Ascending aorta (tissue), 2 donors: ENCODE measurements around the gene HNRNPA0. TPM values are rescaled to one million over a fixed set of nuclear protein-coding genes. Genes with fewer than 3 reads are reported as not detected.
"Not testable (repeated sequence)": the region's sequence is repeated elsewhere in the genome, so short reads cannot be mapped to it uniquely, and the experiment has no call there.

Experiments
- DNase-seq, 2 donors: peaks; one replicate each; pipeline ENCODE4 v3.0.0-alpha.2; 2019; ENCODE audit warnings: low spot score in 2 of 2
- H3K27ac ChIP-seq, 2 donors: fragments of 200-600 bp; sonication (generic); one replicate each; pipeline ENCODE4 v1.5.1; 2016 to 2017; ENCODE audit warnings: mild to moderate bottlenecking in 1 of 2
- H3K27me3 ChIP-seq: fragments of 200-600 bp; sonication (generic); one replicate; pipeline ENCODE4 v1.5.1; 2017
- H3K36me3 ChIP-seq, 2 donors: fragments of 200-600 bp; sonication (generic); one replicate each; pipeline ENCODE4 v1.5.1; 2016
- H3K4me1 ChIP-seq, 2 donors: fragments of 200-600 bp; sonication (generic); one replicate each; pipeline ENCODE4 v1.5.1; 2016 to 2017; ENCODE audit warnings: mild to moderate bottlenecking in 1 of 2
- H3K4me3 ChIP-seq, 2 donors: fragments of 200-600 bp; sonication (generic); one replicate each; pipeline ENCODE4 v1.5.1; 2016 to 2017; ENCODE audit warnings: mild to moderate bottlenecking in 1 of 2
- H3K9me3 ChIP-seq, 2 donors: fragments of 200-600 bp; sonication (generic); one replicate each; pipeline ENCODE4 v1.5.1; 2016
- CTCF ChIP-seq, 3 experiments: fragments of 200-600 bp in 2 of 3; fragments of 450-650 bp in 1 of 3; sonication (generic) in 2 of 3; IDR thresholded peaks; one replicate each; pipeline ENCODE4 v1.5.1; 2016 to 2019; ENCODE audit warnings: antibody characterized with exemption in 3 of 3, mild to moderate bottlenecking in 1 of 3, moderate library complexity in 1 of 3
- intact Hi-C: fragments of 100-400 bp; cut with DNase I; formaldehyde crosslinking; loops from one replicate; pipeline ENCODE4 v1.15.1; 2023
- total RNA-seq: library from RNA; depleted of rRNA; stranded (reverse); fragments of >200 nt; gene quantifications from one replicate; pipeline ENCODE4 v1.1.0, GENCODE V29; 2016

Gene HNRNPA0
- total RNA-seq, 1 donor from 2014 or later, result 8.6 TPM

DNA sequence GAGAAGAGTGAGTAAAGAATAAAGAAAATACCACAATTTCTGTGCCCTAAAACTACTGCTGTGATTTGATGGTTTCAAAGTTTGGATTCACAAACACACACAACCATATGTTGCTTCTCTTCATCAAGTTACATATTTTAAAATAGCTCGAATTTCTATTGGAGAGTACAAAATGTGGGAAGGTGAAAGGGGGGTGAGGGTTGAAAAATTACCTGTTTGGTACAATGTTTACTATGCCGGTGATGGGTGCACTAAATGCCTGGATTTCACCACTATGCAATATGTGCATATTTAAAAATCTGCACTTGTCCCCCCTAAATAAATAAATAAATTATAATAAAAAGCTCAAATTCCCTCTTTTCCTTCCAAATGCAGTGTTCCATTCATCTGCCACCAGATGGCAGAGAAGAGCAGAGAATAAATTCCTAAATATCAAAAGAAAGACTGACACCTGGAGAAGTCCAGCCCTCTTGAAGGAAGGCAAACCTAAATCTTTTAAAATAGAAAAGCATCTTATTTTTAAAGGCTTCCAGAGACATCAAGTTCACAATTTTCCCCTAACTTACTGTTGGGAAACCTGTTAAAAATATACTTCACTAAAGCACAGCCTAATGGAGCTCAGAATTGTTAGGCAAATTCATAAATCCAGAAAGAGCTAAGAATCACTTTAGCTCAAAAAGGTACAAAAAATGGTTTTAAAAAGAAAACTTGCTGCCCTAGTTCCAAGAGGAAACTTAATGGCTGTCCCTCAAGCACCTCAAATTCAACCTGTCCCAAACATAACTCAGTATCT lies 24.8 kb upstream of the HNRNPA0 start:
- peak; percentile 73 to 86 (median 79) for TF ChIP-seq CTCF (IDR thresholded peaks at IDR 0.05)
- H3K27me3 ChIP-seq, result no peaks in the 10 kb centered on the region
- no peak overlapping the region for H3K4me3 ChIP-seq
- no peaks in the 10 kb centered on the region for H3K36me3 ChIP-seq
- DNase-seq, result no peak
- H3K4me1 ChIP-seq, result no peaks in the 10 kb centered on the region
- no peak overlapping the region for H3K27ac ChIP-seq
- H3K9me3 ChIP-seq, result no peaks in the 10 kb centered on the region
- intact Hi-C loops, result loop anchor here (1.0 kb wide), 1 partner anchor 43 kb away; no protein-coding TSS in a partner anchor

DNA sequence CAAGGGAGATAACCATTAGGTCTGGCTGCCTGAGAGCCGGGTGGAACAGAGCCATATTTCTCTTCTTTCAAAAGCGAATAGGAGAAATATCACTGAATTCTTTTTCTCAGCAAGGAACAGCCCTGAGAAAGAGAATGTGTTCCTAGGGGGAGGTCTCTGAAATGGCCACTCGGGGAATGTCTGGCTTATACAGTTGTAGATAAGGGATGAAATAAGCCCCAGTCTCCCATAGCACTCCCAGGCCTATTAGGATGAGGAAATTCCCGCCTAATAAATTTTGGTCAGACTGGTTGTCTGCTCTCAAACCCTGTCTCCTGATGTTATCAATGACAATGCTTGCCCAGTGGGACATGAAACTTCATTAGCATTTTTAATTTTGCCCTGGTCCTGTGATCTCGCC lies 13.8 kb upstream of the HNRNPA0 start:
- H3K36me3 ChIP-seq, H3K9me3 ChIP-seq, DNase-seq, H3K27ac ChIP-seq, H3K27me3 ChIP-seq, H3K4me3 ChIP-seq, H3K4me1 ChIP-seq, intact Hi-C loops: not testable (repeated sequence)

- Histone ChIP-seq H3K4me1 (peaks cover 0 to 5% of the 10 kb centered on the region in 2 donors), H3K27ac (peak overlapping the region in 1 of 2 donors; percentile 49), H3K4me3 (no peak overlapping the region), H3K27me3 (no peaks in the 10 kb centered on the region), H3K36me3 (no peaks in the 10 kb centered on the region), H3K9me3 (no peaks in the 10 kb centered on the region)
- intact Hi-C loops, result no loop called here
- TF ChIP-seq CTCF (IDR thresholded peaks at IDR 0.05), result no peak
- DNase-seq, result no peak
These were observed 7.4 kb upstream of the HNRNPA0 start for GRCh38 chr5:137761566-137761965.

DNA sequence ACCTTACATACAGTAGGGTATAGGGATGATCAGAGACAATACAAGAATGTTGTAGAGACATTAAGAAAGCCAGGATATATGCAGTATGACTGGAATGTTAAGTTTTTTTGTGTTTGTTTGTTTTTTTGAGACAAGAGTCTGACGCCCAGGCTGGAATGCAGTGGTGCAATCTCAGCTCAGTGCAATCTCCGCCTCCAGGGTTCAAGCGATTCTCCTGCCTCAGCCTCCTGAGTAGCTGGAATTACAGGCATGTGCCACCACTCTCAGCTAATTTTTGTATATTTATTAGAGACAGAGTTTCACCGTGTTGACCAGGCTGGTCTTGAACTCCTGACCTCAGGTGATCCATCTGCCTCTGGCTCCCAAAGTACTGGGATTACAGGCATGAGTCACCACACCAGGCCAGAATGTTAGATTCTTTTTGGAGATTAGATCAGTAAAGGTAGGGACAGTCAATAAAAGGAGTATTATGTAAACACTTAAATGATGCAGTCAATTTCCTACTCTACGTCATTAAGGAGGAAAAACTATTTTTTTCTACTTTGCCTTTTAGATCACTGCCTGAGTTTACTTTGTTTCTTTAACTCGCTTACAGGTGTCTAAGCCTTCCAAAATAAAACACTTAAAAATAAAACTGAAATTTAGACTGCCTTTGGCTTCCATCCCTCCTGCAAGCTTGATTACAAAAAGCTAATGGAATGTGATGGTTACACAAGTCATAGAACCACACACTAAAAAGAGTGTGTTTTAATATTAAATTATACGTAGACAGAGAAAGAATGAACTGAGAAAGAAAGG lies 6.8 kb upstream of the HNRNPA0 start:
- H3K27me3 ChIP-seq, result no peaks in the 10 kb centered on the region
- DNase-seq, result no peak
- H3K36me3 ChIP-seq, result no peaks in the 10 kb centered on the region
- intact Hi-C loops, result no loop called here
- no peak overlapping the region for H3K4me3 ChIP-seq
- peaks cover 0 to 5% of the 10 kb centered on the region in 2 donors for H3K4me1 ChIP-seq
- H3K27ac ChIP-seq, result peak overlapping the region; percentile 38 to 49
- H3K9me3 ChIP-seq, result no peaks in the 10 kb centered on the region
- TF ChIP-seq CTCF (IDR thresholded peaks at IDR 0.05), result no peak

DNA sequence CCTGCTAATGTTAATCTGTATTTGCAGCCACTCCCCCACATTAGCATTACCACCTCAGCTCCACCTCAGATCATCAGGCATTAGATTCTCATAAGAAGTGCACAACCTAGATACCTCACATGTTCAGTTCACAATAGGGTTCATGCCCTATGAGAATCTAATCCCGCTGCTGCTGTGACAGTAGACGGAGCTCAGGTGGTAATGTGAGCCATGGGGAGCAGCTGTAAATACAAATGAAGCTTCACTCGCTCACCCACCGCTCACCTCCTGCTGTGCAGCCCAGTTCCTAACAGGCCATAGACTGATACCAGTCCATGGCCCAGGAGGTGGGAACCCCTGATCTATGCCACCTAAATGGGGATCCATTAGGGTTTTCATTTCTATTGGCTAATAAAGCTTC lies 6.1 kb upstream of the HNRNPA0 start:
- no peak for TF ChIP-seq CTCF (IDR thresholded peaks at IDR 0.05)
- no peaks in the 10 kb centered on the region for H3K36me3 ChIP-seq
- no peaks in the 10 kb centered on the region for H3K9me3 ChIP-seq
- H3K27me3 ChIP-seq, result no peaks in the 10 kb centered on the region
- peak overlapping the region in 1 of 2 donors; percentile 49 for H3K27ac ChIP-seq
- peaks cover 1 to 5% of the 10 kb centered on the region in 2 donors for H3K4me1 ChIP-seq
- no peak overlapping the region for H3K4me3 ChIP-seq
- DNase-seq, result no peak
- intact Hi-C loops, result no loop called here

DNA sequence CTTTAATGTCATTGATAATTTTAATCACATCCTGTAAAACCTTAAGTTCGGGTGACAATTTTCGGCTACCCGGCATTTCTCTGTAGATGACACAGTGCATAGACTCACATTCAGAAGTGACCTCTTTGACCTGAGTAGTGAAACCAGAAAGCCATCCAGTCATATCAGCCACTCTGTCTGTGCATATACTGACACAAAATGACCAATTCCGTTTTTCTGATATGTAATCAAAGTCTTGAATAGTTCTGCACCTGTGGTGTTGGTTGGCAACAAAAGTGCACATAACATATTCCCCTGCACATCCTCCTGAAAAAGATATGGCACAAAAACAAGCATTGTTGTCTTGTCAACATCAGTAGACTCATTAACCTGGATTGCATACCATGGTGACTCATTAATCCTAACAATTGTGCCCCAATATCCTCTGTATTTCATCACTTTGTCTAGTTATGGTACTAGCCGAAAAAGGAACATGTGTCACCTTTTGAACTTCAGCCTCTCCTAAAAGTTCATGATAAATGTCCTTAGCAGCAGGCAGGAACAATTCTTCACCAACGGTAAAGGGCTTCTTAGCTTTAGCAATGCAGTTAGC lies 4.6 kb upstream of the HNRNPA0 start:
- no peaks in the 10 kb centered on the region for H3K27me3 ChIP-seq
- H3K4me1 ChIP-seq, result peaks cover 4 to 5% of the 10 kb centered on the region in 2 donors
- no peaks in the 10 kb centered on the region for H3K9me3 ChIP-seq
- intact Hi-C loops, result no loop called here
- no peaks in the 10 kb centered on the region for H3K36me3 ChIP-seq
- H3K27ac ChIP-seq, result no peak overlapping the region
- H3K4me3 ChIP-seq, result no peak overlapping the region
- TF ChIP-seq CTCF (IDR thresholded peaks at IDR 0.05), result no peak
- no peak for DNase-seq
